Middle frontal gyrus (tissue), 1 donor: ENCODE data around the gene UTP4.
"Not testable (repeated sequence)": the region's sequence is repeated elsewhere in the genome, so short reads cannot be mapped to it uniquely, and the experiment has no call there.

Source experiments
- DNase-seq: peaks from one replicate; pipeline ENCODE4 v3.0.0-alpha.2; 2015; ENCODE audit warnings: low spot score; ENCODE audit errors: extremely low spot score

Gene UTP4

DNA sequence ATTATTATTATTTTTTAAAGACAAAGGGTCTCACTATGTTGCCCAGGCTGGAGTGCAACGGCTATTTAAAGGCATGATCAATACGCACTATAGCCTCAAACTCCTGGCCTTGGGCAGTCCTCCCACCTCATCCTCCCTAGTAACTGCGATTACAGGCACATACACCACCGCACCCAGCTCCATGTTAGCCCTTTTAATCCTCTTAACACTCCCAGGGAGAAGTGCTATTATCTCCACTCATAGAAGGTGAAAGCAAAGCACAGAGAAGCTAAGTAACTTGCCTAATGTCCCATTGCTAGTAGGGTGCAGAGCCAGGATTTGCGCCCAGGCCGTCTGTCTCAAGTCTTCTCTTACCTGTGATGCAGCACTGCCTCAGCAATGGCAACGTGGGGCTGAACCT lies 22.0 kb upstream of the UTP4 start:
- DNase-seq: no peak

DNA sequence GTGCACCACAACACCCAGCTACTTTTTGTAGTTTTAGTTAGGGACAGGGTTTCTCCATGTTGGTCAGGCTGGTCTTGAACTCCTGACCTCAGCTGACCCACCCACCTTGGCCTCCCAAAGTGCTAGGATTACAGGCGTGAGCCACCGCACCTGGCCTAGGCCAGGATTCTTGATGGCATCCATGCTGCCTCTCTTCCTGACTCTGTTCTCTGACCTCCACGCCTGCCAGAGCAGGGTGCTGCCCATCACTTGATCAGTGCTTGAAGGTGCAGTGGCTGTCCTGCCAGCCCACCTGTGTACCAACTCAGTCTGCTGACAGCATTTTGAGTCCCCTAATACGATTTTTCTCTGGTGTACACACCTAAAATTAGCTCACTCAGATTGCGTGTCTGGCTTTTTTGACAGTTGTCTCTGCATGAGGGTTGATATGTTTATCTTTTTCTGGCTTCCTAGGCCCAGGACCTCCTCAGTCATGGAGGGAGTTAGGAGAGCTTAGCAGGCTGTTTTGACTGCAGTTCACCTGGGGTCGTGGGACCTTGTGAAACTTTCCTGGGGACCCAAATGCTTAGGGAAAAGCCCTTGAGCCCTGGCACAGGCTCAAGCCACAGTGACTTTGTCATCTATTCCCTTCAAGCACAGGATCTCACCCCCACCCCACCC lies 21.1 kb upstream of the UTP4 start:
- no peak for DNase-seq

DNA sequence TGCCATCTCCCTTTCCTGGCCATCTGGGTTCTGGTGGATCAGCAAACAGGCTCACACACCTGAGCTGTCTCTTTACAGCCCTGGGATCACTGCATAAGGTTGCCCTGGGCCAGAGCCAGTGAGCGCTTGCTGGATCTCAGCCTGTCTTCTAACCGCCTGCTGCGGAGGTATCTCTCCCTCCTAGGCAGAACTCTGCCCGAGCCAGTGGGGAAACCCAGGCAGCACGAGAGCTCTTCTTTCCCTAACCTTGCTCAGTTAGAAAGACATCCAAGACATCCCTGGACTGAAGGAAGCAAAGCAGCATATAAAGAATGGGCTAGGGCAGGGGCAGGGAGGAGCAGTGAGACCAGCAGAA lies 20.6 kb upstream of the UTP4 start:
- no peak for DNase-seq

DNA sequence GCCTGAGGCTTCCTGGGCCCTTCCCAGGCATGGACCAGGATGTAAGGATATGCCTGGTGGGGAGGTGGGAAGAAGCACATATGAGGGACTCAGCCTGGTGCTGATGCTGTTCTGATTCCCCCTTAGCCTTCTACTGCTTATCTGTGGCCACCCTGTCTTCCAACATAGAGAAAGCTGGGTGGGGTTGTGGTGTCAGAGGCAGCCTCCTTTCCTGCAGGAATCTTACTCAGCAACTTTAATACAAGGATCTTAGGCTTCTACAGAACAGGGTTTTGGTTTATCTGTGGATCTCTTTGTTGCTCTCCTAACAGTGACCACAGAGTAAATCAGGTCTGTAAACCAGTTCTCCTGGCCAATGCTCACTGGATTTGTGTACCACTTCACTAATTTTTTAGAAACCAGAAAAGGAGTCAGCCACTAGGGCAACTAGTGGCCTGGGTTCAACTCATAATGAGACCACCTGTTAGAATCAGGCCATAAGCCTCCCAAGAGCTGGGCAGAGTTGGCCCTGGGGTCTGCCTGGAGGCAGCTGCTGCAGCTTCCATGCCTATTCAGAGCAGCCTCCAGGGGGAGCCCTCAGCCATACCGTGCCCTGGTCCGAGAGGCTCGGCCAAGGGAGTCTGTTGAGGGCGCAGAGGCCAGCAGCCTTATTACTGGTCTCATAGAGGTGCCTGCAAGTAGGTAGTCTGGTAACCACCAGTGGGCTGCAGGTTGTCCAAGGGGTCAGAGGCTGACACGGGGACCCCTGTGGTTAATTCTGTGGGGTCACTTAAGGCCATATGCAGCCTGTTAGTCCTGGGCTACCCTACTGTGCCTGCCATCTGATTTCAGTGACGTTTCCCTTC lies 19.9 kb upstream of the UTP4 start:
- DNase-seq: no peak

DNA sequence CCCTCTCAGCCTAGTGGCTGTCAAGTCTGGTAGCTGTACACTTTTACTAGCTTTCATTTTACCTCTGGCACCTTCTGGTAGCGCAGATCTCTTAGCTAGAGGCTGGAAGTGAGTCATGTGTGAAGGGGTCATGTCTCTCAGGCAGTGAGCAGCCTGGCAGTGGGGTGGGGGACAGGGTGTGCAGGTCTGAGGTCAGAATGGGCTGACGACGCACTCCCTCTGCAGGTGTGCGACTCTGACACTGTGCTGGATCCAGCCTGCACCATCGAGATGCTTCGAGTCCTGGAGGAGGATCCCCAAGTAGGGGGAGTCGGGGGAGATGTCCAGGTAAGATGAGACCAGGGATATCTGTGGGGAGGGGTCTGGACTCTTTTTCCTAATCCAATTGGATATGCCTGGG lies 19.2 kb upstream of the UTP4 start:
- DNase-seq: no peak

DNA sequence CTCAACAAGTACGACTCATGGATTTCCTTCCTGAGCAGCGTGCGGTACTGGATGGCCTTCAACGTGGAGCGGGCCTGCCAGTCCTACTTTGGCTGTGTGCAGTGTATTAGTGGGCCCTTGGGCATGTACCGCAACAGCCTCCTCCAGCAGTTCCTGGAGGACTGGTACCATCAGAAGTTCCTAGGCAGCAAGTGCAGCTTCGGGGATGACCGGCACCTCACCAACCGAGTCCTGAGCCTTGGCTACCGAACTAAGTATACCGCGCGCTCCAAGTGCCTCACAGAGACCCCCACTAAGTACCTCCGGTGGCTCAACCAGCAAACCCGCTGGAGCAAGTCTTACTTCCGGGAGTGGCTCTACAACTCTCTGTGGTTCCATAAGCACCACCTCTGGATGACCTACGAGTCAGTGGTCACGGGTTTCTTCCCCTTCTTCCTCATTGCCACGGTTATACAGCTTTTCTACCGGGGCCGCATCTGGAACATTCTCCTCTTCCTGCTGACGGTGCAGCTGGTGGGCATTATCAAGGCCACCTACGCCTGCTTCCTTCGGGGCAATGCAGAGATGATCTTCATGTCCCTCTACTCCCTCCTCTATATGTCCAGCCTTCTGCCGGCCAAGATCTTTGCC lies 18.0 kb upstream of the UTP4 start:
- no peak for DNase-seq

DNA sequence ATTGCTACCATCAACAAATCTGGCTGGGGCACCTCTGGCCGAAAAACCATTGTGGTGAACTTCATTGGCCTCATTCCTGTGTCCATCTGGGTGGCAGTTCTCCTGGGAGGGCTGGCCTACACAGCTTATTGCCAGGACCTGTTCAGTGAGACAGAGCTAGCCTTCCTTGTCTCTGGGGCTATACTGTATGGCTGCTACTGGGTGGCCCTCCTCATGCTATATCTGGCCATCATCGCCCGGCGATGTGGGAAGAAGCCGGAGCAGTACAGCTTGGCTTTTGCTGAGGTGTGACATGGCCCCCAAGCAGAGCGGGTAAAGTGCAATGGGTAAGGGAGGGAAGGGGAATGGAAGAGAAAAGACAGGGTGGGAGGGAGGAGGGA lies 17.5 kb upstream of the UTP4 start:
- no peak for DNase-seq

DNA sequence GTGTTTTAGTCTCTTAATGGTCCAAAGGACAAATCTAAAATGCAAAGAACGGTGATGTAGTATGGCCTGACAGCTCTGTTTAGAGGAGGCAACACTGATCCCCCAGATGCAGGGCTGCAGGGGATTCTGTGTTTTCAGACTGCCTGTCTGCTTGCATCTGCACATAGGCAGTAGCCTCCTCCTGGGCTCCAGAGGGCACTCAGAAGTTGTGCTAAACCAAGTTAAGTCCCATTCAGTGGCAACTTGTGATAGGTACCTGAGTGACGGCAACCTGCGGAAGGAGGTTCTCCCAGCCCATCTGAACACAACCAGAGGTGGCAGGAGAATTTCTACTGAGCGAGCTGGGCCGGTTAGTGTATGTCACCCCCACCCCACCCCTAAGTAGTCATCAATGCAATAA lies 17.1 kb upstream of the UTP4 start:
- DNase-seq: no peak

DNA sequence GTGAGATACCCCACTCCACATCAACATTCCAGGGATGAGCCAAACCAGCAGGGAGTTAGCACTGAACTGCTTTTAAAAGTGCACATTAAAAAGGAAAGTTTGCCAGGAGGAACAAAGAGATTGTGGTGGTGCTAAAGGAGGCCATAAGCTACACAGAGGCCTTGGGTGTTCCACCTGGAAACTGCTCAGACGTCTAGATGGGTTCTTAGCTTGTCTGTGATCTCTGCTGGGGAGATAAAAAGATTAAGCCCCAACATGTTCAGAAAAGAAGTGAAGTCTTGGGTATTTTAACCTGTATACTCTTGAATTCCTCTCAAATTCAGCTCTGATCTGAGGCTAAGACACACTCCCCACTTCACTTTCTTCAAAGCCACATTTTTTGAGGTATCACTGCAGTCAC lies 16.6 kb upstream of the UTP4 start:
- DNase-seq: no peak

DNA sequence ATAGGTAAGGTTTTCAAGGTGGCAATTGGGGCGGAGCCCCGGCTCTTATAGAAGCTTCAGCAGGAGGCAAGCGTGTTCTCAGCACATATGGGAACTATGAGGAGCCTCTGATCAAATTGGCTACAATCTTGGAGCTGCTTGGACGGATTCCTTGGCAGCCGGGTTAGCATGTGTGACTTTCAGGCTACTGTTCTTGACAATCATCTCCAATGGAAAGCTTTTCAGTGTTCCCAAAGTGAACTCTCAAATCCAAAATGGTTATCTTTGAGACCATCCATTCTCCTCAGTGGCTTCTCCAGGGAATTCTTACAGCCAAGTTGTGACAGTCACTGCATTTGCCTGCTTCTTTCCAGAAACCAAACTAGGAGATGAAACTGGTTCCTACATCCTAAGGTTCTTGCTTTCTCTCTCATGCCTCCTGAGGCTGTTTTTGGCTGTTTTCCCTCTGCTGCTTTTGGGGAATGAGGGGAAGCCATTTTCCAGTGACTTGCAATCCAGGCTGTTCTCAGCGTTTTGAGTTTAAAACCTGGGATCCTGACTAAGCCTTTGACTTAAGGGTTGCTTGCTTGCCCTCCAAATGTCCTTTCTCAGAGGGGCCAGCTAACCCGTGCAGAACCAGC lies 16.1 kb upstream of the UTP4 start:
- DNase-seq: no peak

DNA sequence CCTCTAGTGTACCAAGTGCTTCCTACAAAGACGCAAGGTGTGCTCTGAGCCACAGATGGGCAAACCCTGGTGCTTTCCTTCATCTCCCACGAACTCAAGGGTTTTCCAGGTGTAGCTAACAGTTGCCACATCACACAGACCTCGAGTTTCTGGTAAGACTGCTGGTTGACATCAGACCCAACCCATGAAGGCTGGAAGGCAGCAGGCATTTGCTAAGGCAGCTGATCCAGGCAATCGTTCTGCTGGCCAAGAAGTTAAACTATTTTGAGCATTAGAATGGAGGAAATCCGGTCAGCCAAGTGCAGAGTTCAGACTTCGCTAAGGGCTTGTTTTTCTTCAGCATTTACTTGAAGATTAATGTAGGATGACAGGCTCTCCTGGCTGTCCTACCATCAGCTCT lies 15.5 kb upstream of the UTP4 start:
- DNase-seq: no peak

DNA sequence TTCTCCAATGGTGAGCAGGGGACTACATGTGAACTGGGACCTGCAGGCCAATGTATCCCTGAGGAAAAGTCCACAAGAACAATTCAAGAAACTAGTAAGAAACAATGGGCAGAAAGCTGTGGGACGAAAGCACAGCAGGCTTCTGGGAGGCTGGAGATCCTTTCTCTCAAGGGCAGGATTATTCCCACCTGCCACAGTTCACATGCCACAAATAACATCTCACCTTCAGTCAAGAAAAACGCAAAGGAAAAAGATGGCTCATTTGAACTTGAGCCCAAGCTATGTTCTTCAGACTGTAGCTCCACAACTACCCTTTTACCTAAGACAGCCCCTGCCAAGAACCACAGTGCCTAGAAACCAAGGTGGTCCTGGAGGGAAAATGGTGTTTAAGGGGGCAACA lies 14.0 kb upstream of the UTP4 start:
- no peak for DNase-seq

DNA sequence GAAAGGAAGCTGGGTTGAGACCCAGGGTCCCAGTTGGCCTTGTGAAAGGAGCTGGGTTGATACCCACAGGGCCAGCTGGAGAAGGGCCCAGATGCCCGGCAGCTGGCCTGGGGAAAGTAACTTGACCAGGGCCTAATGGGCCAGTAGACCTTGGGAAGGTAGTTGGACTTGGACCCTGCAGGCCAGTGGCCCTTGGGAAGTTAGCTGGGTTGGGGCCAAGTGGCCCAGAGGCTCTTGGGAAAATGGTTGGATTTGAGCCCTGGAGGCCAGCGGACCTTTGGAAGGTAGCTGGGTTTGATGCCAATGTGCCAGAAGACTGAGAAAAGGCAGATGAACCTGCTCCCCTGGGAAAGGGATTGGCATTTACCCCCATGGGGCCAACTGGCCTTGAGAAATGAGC lies 13.5 kb upstream of the UTP4 start:
- no peak for DNase-seq

DNA sequence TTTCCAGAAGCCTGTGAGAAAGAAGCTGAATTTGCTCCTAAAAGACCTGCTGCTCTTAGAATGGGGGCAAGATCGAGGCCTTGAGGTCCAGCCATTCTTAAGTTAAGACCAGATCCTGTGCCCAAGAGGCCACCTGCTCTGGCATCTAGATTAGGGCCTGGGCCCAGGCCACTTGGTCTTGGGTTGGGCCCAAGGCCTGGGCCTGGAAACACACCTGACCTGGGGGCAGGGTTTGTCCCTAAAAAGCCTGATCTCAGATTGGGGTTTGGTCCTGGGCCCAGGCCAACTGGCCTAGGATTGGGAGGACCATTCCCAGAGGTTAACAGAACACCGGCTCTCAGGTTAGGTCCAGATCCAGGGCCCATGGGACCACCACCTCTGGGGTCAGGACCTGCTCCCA lies 12.9 kb upstream of the UTP4 start:
- DNase-seq: no peak

DNA sequence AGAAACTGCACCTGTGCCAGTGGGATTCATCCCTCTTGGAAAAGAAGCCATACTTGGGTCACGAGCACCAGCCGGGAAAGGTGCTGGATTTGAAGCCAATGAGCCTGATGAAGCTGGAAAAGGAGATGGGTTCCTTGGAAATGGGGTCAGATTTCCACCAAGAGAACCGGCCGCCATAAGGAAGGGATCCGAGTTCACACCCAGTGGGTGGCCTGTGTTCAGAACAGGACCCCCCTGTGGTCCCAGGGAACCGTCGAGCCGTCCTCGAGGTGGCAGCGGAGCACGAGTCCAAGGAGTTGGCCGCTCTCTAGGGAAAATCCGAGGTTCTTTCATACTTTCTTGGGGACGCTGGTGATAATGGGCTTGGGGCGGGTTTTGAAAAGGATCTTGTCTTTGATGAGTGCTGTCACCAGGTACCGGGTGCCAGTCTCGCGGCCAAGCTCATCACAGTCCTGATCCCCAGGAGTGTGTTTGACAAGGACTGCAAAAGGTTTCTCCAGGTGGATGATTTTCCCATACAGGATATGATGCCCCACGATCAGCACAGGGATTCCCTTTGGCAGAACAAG lies 12.3 kb upstream of the UTP4 start:
- no peak for DNase-seq

DNA sequence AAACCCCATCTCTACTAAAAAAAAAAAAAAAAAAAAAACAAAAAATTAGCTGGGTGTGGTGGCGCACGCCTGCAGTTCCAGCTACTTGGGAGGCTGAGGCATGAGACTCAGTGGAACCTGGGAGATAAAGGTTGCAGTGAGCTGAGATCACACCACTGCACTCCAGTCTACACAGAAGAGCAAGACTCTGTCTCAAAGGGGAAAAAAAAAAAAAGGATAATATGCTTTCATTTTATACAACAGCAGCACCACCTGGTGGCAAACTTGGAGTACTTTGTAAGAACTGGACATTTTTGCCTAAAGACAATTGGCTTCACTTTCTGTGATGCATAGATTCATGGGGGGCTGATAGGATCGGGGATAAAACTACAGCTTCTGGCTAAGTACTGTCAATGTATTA lies 8.5 kb upstream of the UTP4 start:
- DNase-seq: no peak

DNA sequence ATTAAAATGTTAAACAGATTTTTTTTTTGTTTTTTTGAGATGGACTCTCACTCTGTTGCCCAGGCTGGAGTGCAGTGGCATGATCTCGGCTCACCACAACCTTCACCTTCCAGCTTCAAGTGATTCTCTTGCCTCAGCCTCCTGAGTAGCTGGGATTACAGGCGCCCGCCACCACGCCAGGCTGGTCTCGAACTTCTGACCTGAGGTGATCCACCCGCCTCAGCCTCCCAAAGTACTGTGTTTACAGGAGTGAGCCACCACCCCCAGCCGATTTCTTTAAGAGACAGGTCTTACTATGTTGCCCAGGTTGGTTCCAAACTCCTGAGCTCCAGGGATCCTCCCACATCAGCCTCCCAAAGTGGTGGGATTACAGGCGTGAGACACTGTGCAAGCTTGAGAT lies 8.0 kb upstream of the UTP4 start:
- not testable (repeated sequence) for DNase-seq

DNA sequence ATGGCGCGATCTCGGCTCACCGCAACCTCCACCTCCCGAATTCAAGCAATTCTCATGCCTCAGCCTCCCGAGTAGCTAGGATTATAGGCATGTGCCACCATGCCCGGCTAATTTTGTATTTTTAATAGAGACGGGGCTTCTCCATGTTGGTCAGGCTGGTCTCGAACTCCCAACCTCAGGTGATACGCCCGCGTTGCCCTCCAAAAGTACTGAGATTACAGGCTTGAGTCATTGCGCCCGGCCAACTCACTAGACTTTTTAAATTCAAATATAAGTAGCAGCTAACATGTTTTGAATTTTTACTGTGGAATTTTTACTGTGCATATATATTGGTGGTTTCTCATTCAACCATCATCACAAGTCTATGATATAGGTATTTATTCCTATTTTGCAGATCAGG lies 7.5 kb upstream of the UTP4 start:
- not testable (repeated sequence) for DNase-seq

DNA sequence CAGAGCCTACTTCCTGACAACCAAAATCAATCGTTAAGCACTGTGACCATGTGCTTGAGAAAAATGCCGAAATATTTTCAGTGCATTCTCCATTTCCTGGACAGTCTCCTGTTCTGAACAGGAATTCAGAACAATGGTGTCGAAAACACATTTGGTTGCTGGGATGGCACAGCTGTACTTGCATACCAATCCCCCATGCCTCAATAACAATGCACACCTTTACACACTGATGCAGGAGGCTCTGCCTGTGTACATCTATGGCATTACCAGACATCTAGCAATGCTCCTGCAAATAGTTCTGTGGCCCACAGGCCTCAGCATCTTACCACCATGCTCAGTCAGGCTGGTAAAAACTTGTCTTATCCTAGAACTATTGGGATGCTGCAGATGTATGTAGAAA lies 6.2 kb upstream of the UTP4 start:
- no peak for DNase-seq

DNA sequence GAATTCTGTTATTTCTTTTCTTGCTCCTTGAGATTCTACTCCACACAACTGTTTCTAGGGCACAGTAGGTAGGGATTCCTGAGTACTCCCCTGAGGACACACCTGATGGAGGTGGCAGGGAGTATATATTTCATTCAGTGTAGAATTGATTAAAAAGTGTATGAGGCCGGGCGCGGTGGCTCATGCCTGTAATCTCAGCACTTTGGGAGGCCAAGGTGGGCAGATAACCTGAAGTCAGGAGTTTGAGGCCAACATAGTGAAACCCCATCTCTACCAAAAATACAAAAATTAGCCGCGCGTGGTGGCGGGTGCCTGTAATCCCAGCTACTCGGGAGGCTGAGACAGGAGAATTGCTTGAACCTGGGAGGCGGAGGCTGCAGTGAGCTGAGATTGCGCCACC lies 5.6 kb upstream of the UTP4 start:
- DNase-seq: not testable (repeated sequence)

DNA sequence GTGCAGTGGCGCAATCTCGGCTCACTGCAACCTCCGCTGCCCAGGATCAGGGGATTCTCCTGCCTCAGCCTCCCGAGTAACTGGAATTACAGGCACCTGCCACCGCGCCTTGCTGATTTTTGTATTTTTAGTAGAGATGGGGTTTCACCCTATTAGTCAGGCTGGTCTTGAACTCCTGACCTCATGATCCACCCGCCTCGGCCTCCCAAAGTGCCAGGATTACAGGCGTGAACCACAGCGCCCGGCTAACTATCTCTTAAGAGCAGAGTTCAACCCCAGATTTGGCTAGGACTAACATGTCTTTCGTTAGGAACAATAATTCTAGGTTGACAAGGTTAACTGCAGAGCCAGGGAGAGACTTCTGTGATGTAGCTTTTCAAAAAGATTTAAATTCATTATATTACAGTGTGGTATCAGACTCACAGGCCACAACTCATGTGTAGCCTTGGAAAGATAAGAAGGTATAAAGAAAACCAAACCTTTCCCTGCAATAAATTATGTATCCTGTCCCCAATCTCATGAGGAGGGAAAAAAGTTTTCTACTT lies 4.4 kb upstream of the UTP4 start:
- DNase-seq: no peak

DNA sequence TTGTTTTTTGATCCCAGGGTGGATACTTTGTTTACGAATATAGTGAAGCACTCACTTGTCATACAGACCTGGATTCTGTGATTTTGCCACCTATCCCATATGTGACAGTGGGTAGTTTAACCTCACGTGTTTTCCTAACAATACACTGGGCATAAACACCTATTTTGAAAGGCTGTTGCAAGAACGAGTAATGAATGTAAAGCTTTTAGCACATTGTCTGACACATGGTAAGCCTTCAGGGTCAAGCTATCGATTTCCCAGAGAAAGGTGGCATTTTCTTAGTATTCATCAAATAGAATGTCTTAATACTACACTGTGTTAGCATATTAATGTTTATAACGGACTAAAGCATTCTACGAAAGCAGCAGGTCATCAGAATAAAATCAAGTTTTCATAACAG lies 2.0 kb upstream of the UTP4 start:
- DNase-seq: no peak
